GM10266 (cell line): ENCODE data around the gene GATB.

ENCODE experiments used
- DNase-seq: peaks from one replicate; pipeline ENCODE4 v3.0.0; 2012; ENCODE audit errors: extremely low spot score
- TF ChIP-seq, protein P1 (sequence below): IDR thresholded peaks from 2 replicates; pipeline ENCODE4 v1.5.1; 2012; ENCODE audit warnings: mild to moderate bottlenecking, low read depth; ENCODE audit not compliant: control insufficient read depth, insufficient read depth; ENCODE audit errors: missing control alignments

The GATB gene

GRCh38 chr4:151798678-151799416, 38.0 kb upstream of the GATB start:
- DNase-seq: peak; percentile 34
- TF ChIP-seq, protein P1, sequence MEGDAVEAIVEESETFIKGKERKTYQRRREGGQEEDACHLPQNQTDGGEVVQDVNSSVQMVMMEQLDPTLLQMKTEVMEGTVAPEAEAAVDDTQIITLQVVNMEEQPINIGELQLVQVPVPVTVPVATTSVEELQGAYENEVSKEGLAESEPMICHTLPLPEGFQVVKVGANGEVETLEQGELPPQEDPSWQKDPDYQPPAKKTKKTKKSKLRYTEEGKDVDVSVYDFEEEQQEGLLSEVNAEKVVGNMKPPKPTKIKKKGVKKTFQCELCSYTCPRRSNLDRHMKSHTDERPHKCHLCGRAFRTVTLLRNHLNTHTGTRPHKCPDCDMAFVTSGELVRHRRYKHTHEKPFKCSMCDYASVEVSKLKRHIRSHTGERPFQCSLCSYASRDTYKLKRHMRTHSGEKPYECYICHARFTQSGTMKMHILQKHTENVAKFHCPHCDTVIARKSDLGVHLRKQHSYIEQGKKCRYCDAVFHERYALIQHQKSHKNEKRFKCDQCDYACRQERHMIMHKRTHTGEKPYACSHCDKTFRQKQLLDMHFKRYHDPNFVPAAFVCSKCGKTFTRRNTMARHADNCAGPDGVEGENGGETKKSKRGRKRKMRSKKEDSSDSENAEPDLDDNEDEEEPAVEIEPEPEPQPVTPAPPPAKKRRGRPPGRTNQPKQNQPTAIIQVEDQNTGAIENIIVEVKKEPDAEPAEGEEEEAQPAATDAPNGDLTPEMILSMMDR: no peak

DNA sequence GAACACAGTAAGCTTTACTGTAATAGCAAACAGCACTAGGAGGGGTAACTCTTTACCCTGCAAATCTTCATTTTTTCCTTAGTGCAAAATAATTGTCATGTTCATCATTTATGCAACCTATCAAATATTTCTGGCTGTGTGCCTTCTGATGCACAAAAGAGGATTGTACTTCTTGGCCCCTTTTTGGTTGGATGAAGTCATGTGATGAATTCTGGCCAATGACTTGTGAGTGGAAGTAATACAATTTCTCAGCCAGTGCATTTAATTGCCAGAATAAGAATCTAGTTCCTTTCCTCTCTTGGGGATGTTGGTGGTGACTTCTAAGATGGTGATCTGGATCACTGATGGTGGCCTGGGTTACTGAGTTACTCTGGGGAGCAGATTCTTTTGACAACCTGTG, 37.0 kb upstream of the GATB start:
- no peak for DNase-seq
- TF ChIP-seq, protein P1: no peak

DNA sequence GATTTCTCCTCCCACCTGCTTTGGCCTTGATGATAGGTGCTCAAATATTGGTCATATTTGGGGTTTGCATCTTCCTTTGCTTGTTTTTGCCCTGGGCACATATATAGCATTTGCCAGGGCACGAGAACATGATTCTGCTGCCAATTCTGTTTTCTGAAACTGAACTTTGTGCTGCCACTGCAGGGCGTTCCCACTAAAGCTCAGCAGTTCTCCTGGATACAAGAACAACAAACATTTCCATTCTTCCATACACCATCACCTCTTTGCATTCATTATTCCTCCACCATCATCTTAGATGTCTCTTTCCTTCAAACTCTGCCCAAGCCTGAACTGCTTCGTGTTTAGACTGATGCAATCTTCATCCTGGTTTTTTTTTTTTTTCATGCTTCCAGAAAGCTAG, 36.3 kb upstream of the GATB start:
- TF ChIP-seq, protein P1: no peak

DNA sequence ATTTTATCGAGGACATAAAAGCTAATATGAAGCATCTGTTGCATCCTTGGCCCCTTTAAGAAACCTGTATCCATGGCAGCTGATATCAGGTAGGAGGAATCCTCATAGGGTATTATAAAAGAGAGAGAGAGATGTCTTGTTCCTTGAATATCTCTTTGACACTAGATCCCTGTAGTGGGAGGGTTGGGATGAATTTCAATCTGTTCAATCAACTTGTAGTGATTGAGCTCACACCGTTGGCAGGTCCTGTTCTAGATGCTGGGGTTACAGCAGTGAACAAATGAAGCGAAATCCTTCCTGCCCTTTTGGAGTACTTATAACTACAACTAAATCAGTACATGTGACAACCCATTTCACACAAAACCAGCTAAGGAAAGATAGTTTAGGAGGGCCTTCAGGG, 35.3 kb upstream of the GATB start:
- no peak for DNase-seq
- TF ChIP-seq, protein P1: no peak

More for the DNA sequence above, 36.3 kb upstream of the GATB start:
- no peak for DNase-seq

DNA sequence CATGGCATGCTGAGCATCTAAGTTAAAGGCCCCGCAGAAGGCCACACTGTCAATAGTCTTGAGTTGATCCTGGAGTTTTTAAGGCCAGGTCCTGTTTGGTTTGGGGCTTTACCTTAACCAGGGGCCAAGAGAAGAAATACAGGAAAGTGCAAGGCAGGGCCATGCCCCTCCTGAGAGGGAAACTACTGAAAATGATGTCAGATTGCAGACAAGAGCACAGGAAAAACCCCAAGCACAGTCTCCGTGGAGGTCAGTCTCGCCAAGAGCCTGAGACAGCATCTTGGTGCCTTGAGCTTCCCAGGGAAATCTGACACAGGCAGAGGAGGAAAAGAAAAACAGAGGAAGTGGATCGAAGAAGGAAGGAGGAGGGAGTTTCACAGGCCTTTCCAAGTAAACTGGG, 32.2 kb upstream of the GATB start:
- TF ChIP-seq, protein P1: no peak
- DNase-seq: no peak

DNA sequence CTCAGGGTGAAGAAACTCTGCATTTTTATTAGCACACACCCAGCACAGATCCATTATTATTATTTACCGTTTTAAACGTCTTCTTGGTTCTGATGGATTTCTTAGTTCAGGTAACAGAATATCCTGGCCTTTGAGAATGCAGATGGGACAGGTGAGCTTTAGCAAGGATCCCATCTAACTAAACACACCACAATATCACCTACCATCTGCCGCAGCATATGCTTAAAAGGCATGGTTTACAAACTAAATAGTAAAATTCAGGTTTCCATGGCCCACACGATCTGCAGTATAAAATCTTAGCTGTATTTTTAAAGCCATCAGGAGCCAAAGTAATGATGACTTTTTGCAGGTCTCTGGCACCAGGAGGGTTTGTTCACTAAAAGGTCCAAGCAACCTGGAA, 31.7 kb upstream of the GATB start:
- TF ChIP-seq, protein P1: no peak
- DNase-seq: no peak

DNA sequence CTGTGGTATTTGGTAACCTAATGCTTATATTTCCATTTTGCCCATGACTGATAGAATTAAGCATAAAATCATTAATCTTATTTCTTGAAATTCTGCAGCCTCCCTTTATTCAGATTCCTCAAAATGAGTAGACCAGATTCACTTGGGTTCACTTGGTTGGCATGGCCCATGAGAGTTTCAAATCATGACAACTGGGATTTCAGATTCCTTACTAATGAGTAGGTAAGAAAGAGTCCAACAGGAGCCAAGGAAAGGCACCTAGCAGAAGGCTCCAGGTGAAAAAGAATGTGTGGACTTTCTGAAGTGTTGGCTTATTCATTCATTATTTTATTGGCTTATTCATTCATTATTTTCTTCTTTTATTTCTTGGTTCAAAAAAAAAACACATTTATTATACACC, 27.2 kb upstream of the GATB start:
- DNase-seq: no peak
- TF ChIP-seq, protein P1: no peak
